GM21576 (cell line): ENCODE results near the gene PRDM10.

Experiments used
- ATAC-seq: cut with Tn5 transposase; IDR thresholded peaks from one replicate; pipeline ENCODE4 v1.9.1; 2021; ENCODE audit warnings: mild to moderate bottlenecking, moderate library complexity; ENCODE audit not compliant: unreplicated experiment

Gene PRDM10

GRCh38 chr11:129947474-129947873, 55.2 kb downstream of the PRDM10 start:
- no peak for ATAC-seq

GRCh38 chr11:129946965-129947364, 55.7 kb downstream of the PRDM10 start:
- no peak for ATAC-seq

- no peak for ATAC-seq
These were observed 56.4 kb downstream of the PRDM10 start for GRCh38 chr11:129946256-129946655.

- no peak for ATAC-seq
These were observed 57.3 kb downstream of the PRDM10 start for GRCh38 chr11:129945373-129945772.

- ATAC-seq, result no peak
These were observed 57.9 kb downstream of the PRDM10 start for GRCh38 chr11:129944696-129945095.

GRCh38 chr11:129943036-129943435, 59.6 kb downstream of the PRDM10 start:
- no peak for ATAC-seq

- ATAC-seq, result no peak
These were observed 63.1 kb downstream of the PRDM10 start for GRCh38 chr11:129939510-129939909.

- no peak for ATAC-seq
These were observed 63.9 kb downstream of the PRDM10 start for GRCh38 chr11:129938764-129939163.

GRCh38 chr11:129937592-129938238, 64.9 kb downstream of the PRDM10 start:
- ATAC-seq, result no peak

- ATAC-seq, result no peak
These were observed 66.9 kb downstream of the PRDM10 start for GRCh38 chr11:129935723-129936122.

- no peak for ATAC-seq
These were observed 68.7 kb downstream of the PRDM10 start for GRCh38 chr11:129933891-129934290.

GRCh38 chr11:129933262-129933661, 69.4 kb downstream of the PRDM10 start:
- ATAC-seq, result no peak

GRCh38 chr11:129932381-129933067, 70.1 kb downstream of the PRDM10 start:
- no peak for ATAC-seq

- no peak for ATAC-seq
These were observed 71.9 kb downstream of the PRDM10 start for GRCh38 chr11:129930743-129931142.

- ATAC-seq, result no peak
These were observed 72.3 kb downstream of the PRDM10 start for GRCh38 chr11:129930296-129930695.

GRCh38 chr11:129929721-129930120, 72.9 kb downstream of the PRDM10 start:
- no peak for ATAC-seq

- ATAC-seq, result no peak
These were observed 73.5 kb downstream of the PRDM10 start for GRCh38 chr11:129928923-129929692.

- ATAC-seq, result no peak
These were observed 80.0 kb downstream of the PRDM10 start for GRCh38 chr11:129922674-129923073.

- ATAC-seq, result no peak
These were observed 84.3 kb downstream of the PRDM10 start for GRCh38 chr11:129918361-129918760.

- ATAC-seq, result no peak
These were observed 85.4 kb downstream of the PRDM10 start for GRCh38 chr11:129917231-129917630.

GRCh38 chr11:129911298-129911697, 91.3 kb downstream of the PRDM10 start:
- no peak for ATAC-seq

- ATAC-seq, result no peak
These were observed 92.3 kb downstream of the PRDM10 start for GRCh38 chr11:129910360-129910759.
